Measurements from ENCODE around the gene GABPB1.

DNA sequence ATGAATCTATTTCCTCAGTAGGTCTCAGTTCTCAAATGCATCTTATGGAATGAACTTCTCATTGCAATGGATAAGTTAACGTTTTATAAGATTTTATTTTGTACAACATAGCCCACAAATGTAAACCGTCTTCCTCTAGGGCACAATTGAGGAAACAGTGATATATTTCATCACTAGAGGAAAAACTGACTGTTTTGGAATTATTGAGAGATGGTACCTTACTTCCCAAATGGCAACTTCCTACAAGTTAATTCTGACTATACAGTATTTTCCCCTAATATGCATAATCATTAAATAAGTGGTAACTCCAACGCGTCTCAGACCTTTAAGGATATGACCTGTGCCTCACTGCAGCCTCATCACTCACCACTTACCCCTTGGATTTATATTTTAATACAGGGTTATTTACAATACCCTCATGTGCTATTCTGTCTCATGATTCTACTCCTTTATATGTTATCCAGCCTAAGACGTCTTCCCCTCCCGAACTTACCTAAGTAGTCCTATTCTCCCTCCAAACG lies 13.3 kb downstream of the GABPB1 start:
- TF ChIP-seq CTCF (IDR thresholded peaks at IDR 0.05), result no peak
- TF ChIP-seq POLR2A (IDR thresholded peaks at IDR 0.05), result no peak
- TF ChIP-seq POLR2AphosphoS5 (IDR thresholded peaks at IDR 0.05), result no peak

Data from stomach (tissue), 4 donors.